Mammary epithelial cell (primary cell): ENCODE results near the gene LRRC9.

Experiments used
- CTCF ChIP-seq, 2 donors: IDR thresholded peaks in 1 of 2; conservative IDR thresholded peaks in 1 of 2; 2 replicates each; pipeline ENCODE4 v1.5.1; 2011 to 2012; ENCODE audit warnings: inconsistent platforms in 2 of 2, low read length in 2 of 2, mild to moderate bottlenecking in 2 of 2, control low read depth in 1 of 2, low read depth in 1 of 2; ENCODE audit not compliant: insufficient read depth in 1 of 2; ENCODE audit errors: extremely low read depth in 1 of 2
- EZH2 ChIP-seq: IDR thresholded peaks from 2 replicates; pipeline ENCODE4 v1.6.1; 2012; ENCODE audit warnings: low read length, inconsistent platforms, borderline replicate concordance

DNA sequence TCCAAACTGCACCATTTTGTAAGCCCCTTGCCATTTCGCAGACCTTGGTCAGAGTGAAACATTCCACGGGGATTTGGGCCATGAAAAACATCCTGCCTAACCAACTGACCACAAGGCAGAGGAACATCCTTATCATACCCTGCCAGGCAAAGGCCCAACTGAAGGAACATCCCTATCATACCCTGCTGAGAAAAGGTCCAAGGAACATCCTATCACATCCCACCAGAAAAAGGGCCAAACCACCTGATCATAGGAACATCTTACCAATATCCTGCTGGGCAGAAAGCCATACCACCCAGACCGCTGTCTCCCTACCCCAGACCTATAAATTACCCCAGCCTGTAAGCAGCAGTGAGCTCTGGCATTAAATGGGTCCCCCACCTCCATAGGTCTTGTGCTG is 19.4 kb upstream of the LRRC9 start:
- TF ChIP-seq CTCF (conservative IDR thresholded peaks at IDR 0.05 in 1 of 2, IDR thresholded peaks at IDR 0.05 in 1 of 2; ENCODE audit: extremely low read depth in 1 of 2, insufficient read depth in 1 of 2, low read depth in 1 of 2, low read length in 2 of 2) (no peak), EZH2 (no peak)
